A673 (cell line): Measurements from ENCODE around the gene POLDIP2. TPM values are rescaled to one million over a fixed set of nuclear protein-coding genes. Genes with fewer than 3 reads are reported as not detected.

Experiments
- BruUV-seq: library from RNA; stranded (reverse); fragments of 400-500 nt; replicated peaks from 2 replicates; lab custom pipeline; 2021; lab: Mats Ljungman, UMichigan
- CTCF ChIA-PET: fragments of 300-600 bp; sonication (Branson Sonifier 250); formaldehyde crosslinking; loops from one replicate; lab custom pipeline; 2022; ENCODE audit warnings: antibody characterized with exemption; lab: Charles Lee
- POLR2A ChIA-PET: fragments of 300-600 bp; sonication (Branson Sonifier 250); formaldehyde crosslinking; loops from one replicate; lab custom pipeline; 2022; ENCODE audit warnings: antibody characterized with exemption; ENCODE audit not compliant: low non-redundant PET; lab: Charles Lee
- DNase-seq: peaks from one replicate; pipeline ENCODE4 v3.0.0-alpha.2; 2015; ENCODE audit warnings: low spot score
- H3K27ac ChIP-seq: fragments of 200-600 bp; sonication (generic); 2 replicates; pipeline ENCODE4 v1.5.1; 2016; ENCODE audit warnings: mixed run types, low read depth, mild to moderate bottlenecking, mixed read lengths, antibody characterized with exemption, low read length; ENCODE audit not compliant: poor library complexity, severe bottlenecking
- H3K27me3 ChIP-seq: fragments of 200-600 bp; sonication (generic); replicated peaks from 2 replicates; pipeline ENCODE4 v1.6.1; 2017; ENCODE audit warnings: mixed run types, low read depth, mild to moderate bottlenecking, mixed read lengths, antibody characterized with exemption, low read length; ENCODE audit not compliant: insufficient read depth, poor library complexity
- H3K36me3 ChIP-seq: fragments of 200-600 bp; sonication (generic); 2 replicates; pipeline ENCODE4 v1.6.1; 2016; ENCODE audit warnings: mixed run types, mild to moderate bottlenecking, mixed read lengths, antibody characterized with exemption, low read length; ENCODE audit not compliant: insufficient read depth, poor library complexity, severe bottlenecking
- H3K4me1 ChIP-seq: fragments of 200-600 bp; sonication (generic); 2 replicates; pipeline ENCODE4 v1.6.1; 2017; ENCODE audit warnings: mixed run types, mild to moderate bottlenecking, mixed read lengths, antibody characterized with exemption, low read length; ENCODE audit not compliant: insufficient read depth, poor library complexity, severe bottlenecking
- H3K4me3 ChIP-seq: fragments of 200-600 bp; sonication (generic); 2 replicates; pipeline ENCODE4 v1.5.1; 2016; ENCODE audit warnings: low read depth, mixed run types, mild to moderate bottlenecking, mixed read lengths, low read length; ENCODE audit not compliant: poor library complexity, severe bottlenecking
- H3K9me3 ChIP-seq: fragments of 200-600 bp; sonication (generic); 2 replicates; pipeline ENCODE4 v1.6.1; 2016; ENCODE audit warnings: mixed run types, low read depth, mild to moderate bottlenecking, mixed read lengths, antibody characterized with exemption, low read length; ENCODE audit not compliant: poor library complexity, severe bottlenecking
- CTCF ChIP-seq: fragments of 300-800, 200-600 bp; sonication (generic); conservative IDR thresholded peaks from 2 replicates; pipeline ENCODE4 v1.5.1; 2017; ENCODE audit warnings: low read depth, mild to moderate bottlenecking, antibody characterized with exemption, low read length, moderate library complexity, mixed read lengths
- EZH2 ChIP-seq: fragments of 200-600 bp; sonication (generic); IDR thresholded peaks from 2 replicates; pipeline ENCODE4 v1.6.1; 2017; ENCODE audit warnings: borderline replicate concordance, low read depth, mild to moderate bottlenecking, mixed read lengths, antibody characterized with exemption, low read length; ENCODE audit not compliant: poor library complexity, severe bottlenecking
- intact Hi-C: fragments of 100-400 bp; cut with micrococcal nuclease; formaldehyde crosslinking; loops from one replicate; pipeline ENCODE4 v1.10.0; 2022; ENCODE audit not compliant: unreplicated experiment
- total RNA-seq: library from RNA; stranded (reverse); gene quantifications from 2 replicates; pipeline ENCODE4 v1.2.3, GENCODE V29; 2021

POLDIP2 gene
- total RNA-seq, 1 experiment from 2014 or later: 115 TPM

GRCh38 chr17:28368306-28368831 is 11.0 kb upstream of the POLDIP2 start:
- H3K36me3 ChIP-seq: peaks cover under 1% of the 10 kb centered on the region
- intact Hi-C loops: no loop called here
- no peaks in the 10 kb centered on the region for H3K27me3 ChIP-seq
- no peak for TF ChIP-seq CTCF
- TF ChIP-seq EZH2: no peak
- ChIA-PET CTCF (no interaction called here), POLR2A (interaction anchor here (0.7 kb wide), 1 partner anchor 23 kb away, joined by 3 read pairs; no protein-coding TSS in a partner anchor)
- H3K4me1 ChIP-seq: peaks cover 17% of the 10 kb centered on the region
- no peak overlapping the region for H3K4me3 ChIP-seq
- H3K9me3 ChIP-seq: no peaks in the 10 kb centered on the region
- no peak overlapping the region for H3K27ac ChIP-seq
- no peak for DNase-seq
- no TSS peak for BruUV-seq

GRCh38 chr17:28367641-28368305 is 10.4 kb upstream of the POLDIP2 start:
- TF ChIP-seq EZH2 (no peak), CTCF (no peak)
- no peak overlapping the region for H3K27ac ChIP-seq
- peaks cover 11% of the 10 kb centered on the region for H3K4me1 ChIP-seq
- H3K9me3 ChIP-seq: no peaks in the 10 kb centered on the region
- H3K27me3 ChIP-seq: no peaks in the 10 kb centered on the region
- intact Hi-C loops: no loop called here
- no TSS peak for BruUV-seq
- POLR2A ChIA-PET: no interaction called here
- H3K36me3 ChIP-seq: peaks cover 3% of the 10 kb centered on the region
- H3K4me3 ChIP-seq: no peak overlapping the region
- CTCF ChIA-PET: no interaction called here
- DNase-seq: no peak

DNA sequence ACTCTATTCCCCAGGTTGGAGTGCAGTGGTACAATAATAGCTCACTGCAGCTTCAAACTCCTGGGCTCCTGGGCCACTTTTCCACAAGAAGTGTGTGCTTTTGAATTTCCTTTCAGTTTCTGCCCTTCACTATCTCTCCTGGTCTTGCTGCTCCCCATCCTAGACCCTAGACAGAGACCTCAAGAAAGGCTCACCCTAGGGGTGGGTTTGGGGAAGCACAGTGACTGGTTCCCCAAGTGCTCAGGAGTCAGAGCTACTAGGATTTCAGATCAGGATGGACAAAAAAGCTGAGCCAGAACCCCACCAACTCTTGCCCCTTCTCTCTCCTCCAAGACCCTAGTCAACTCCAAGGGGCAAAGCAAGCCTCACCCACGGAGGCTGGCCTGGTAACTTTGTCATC is 9.3 kb upstream of the POLDIP2 start:
- no TSS peak for BruUV-seq
- POLR2A ChIA-PET: no interaction called here

More for the DNA sequence above, 9.3 kb upstream of the POLDIP2 start:
- H3K36me3 ChIP-seq: peaks cover 8% of the 10 kb centered on the region
- no peaks in the 10 kb centered on the region for H3K9me3 ChIP-seq
- H3K4me3 ChIP-seq: no peak overlapping the region
- no peak for DNase-seq
- peaks cover 10% of the 10 kb centered on the region for H3K4me1 ChIP-seq
- intact Hi-C loops: no loop called here
- TF ChIP-seq CTCF: no peak
- TF ChIP-seq EZH2: no peak
- no peak overlapping the region for H3K27ac ChIP-seq
- CTCF ChIA-PET: no interaction called here
- H3K27me3 ChIP-seq: no peaks in the 10 kb centered on the region
